ENCODE results near the gene FAM83D. TPM values are rescaled to one million over a fixed set of nuclear protein-coding genes. Genes with fewer than 3 reads are reported as not detected.

The FAM83D gene
- total and polyA plus RNA-seq, 2 donors (not counting 1 experiment from before 2014, with no cell fraction given) = 0.82 to 1.7 TPM

- Histone ChIP-seq H4K20me1 (ENCODE audit: control insufficient read depth, insufficient read depth, low read length, poor library complexity, severe bottlenecking) (no peaks in the 10 kb centered on the region), H3K27me3 (replicated peaks in 1 of 4; ENCODE audit: control extremely low read depth in 1 of 4, control insufficient read depth in 3 of 4, insufficient read depth in 4 of 4, low read length in 3 of 4) (no peaks in the 10 kb centered on the region), H3K79me2 (ENCODE audit: control insufficient read depth, insufficient read depth, low read length) (peaks cover 2% of the 10 kb centered on the region), H3K4me2 (replicated peaks; ENCODE audit: low read depth, low read length, poor library complexity, severe bottlenecking) (no peak overlapping the region), H2AFZ (ENCODE audit: insufficient read depth, low read depth, low read length, poor library complexity, severe bottlenecking) (no peak overlapping the region), H3K4me1 (ENCODE audit: control insufficient read depth in 2 of 2, insufficient read depth in 2 of 2, low read length in 2 of 2) (peaks cover 7 to 18% of the 10 kb centered on the region in 2 donors), H3K4me3 (ENCODE audit: control extremely low read depth in 1 of 5, extremely low read depth in 1 of 5, insufficient read depth in 1 of 5, low read depth in 2 of 5, low read length in 4 of 5) (no peak overlapping the region), H3K9me3 (ENCODE audit: control extremely low read depth in 1 of 3, control insufficient read depth in 2 of 3, insufficient read depth in 1 of 3, low read length in 2 of 3) (no peaks in the 10 kb centered on the region), H3K27ac (ENCODE audit: low read length in 2 of 2) (no peak overlapping the region), H3K36me3 (replicated peaks in 1 of 2; ENCODE audit: control extremely low read depth in 1 of 2, control insufficient read depth in 1 of 2, extremely low read depth in 1 of 2, insufficient read depth in 2 of 2, low read length in 1 of 2) (peaks cover 3 to 19% of the 10 kb centered on the region in 2 experiments), H3K9ac (ENCODE audit: low read length) (no peak overlapping the region)
- H3K27ac Mint-ChIP-seq = peak overlapping the region; percentile 32
- no peak overlapping the region for H3K4me3 Mint-ChIP-seq
- H3K9me3 Mint-ChIP-seq (ENCODE audit: insufficient read depth) = no peaks in the 10 kb centered on the region
- no peak for TF ChIP-seq CTCF (IDR thresholded peaks at IDR 0.05)
- TF ChIP-seq EZH2 (IDR thresholded peaks at IDR 0.05; ENCODE audit: borderline replicate concordance, insufficient read depth, low read depth, low read length, poor library complexity, severe bottlenecking) = no peak
- no peak for ATAC-seq (ENCODE audit: low read depth)
- peaks cover 17% of the 10 kb centered on the region for H3K4me1 Mint-ChIP-seq
- POLR2A ChIA-PET = no interaction called here
- no peaks in the 10 kb centered on the region for H3K27me3 Mint-ChIP-seq
- DNase-seq = no peak
- WGBS (ENCODE audit: insufficient coverage) = no CpG with 5 or more reads among the region's 1 CpG
- intact Hi-C loops (cut with micrococcal nuclease) = no loop called here
- CTCF ChIA-PET = interaction anchor here (1.8 kb wide), 1 partner anchor 9 kb away, joined by 4 read pairs; no protein-coding TSS in a partner anchor
These were observed 59.5 kb downstream of the FAM83D start for GRCh38 chr20:38985603-38986170.

- no peak overlapping the region for H3K4me2 ChIP-seq (replicated peaks; ENCODE audit: low read depth, low read length, poor library complexity, severe bottlenecking)
- intact Hi-C loops (cut with micrococcal nuclease) = no loop called here
These were observed 60.4 kb downstream of the FAM83D start for GRCh38 chr20:38986663-38987062.

More at GRCh38 chr20:38986663-38987062, 60.4 kb downstream of the FAM83D start:
- CTCF ChIA-PET = no interaction called here
- Histone ChIP-seq H3K4me3 (ENCODE audit: control extremely low read depth in 1 of 5, extremely low read depth in 1 of 5, insufficient read depth in 1 of 5, low read depth in 2 of 5, low read length in 4 of 5) (no peak overlapping the region), H3K9ac (ENCODE audit: low read length) (no peak overlapping the region), H4K20me1 (ENCODE audit: control insufficient read depth, insufficient read depth, low read length, poor library complexity, severe bottlenecking) (no peaks in the 10 kb centered on the region), H3K9me3 (ENCODE audit: control extremely low read depth in 1 of 3, control insufficient read depth in 2 of 3, insufficient read depth in 1 of 3, low read length in 2 of 3) (no peaks in the 10 kb centered on the region), H2AFZ (ENCODE audit: insufficient read depth, low read depth, low read length, poor library complexity, severe bottlenecking) (peak overlapping the region; percentile 2), H3K27me3 (replicated peaks in 1 of 4; ENCODE audit: control extremely low read depth in 1 of 4, control insufficient read depth in 3 of 4, insufficient read depth in 4 of 4, low read length in 3 of 4) (no peaks in the 10 kb centered on the region), H3K4me1 (ENCODE audit: control insufficient read depth in 2 of 2, insufficient read depth in 2 of 2, low read length in 2 of 2) (peaks cover 7 to 18% of the 10 kb centered on the region in 2 donors), H3K36me3 (replicated peaks in 1 of 2; ENCODE audit: control extremely low read depth in 1 of 2, control insufficient read depth in 1 of 2, extremely low read depth in 1 of 2, insufficient read depth in 2 of 2, low read length in 1 of 2) (peaks cover 0 to 19% of the 10 kb centered on the region in 2 experiments), H3K27ac (ENCODE audit: low read length in 2 of 2) (no peak overlapping the region), H3K79me2 (ENCODE audit: control insufficient read depth, insufficient read depth, low read length) (peaks cover 2% of the 10 kb centered on the region)
- Mint-ChIP-seq H3K9me3 (ENCODE audit: insufficient read depth) (no peaks in the 10 kb centered on the region), H3K27ac (peak overlapping the region; percentile 53), H3K4me1 (peaks cover 17% of the 10 kb centered on the region), H3K4me3 (no peak overlapping the region), H3K27me3 (no peaks in the 10 kb centered on the region)
- TF ChIP-seq CTCF (IDR thresholded peaks at IDR 0.05) (no peak), EZH2 (IDR thresholded peaks at IDR 0.05; ENCODE audit: borderline replicate concordance, insufficient read depth, low read depth, low read length, poor library complexity, severe bottlenecking) (no peak)
- WGBS (ENCODE audit: insufficient coverage) = 69% methylated on average over 2 of the region's 2 CpGs
- POLR2A ChIA-PET = no interaction called here
- ATAC-seq (ENCODE audit: low read depth) (no peak), DNase-seq (no peak)
